Epithelial cell of esophagus (primary cell): ENCODE data around the gene TRMT112.

ENCODE experiments used
- DNase-seq: peaks from one replicate; pipeline ENCODE4 v3.0.0; 2010; ENCODE audit warnings: low read depth
- H3K4me3 ChIP-seq: 2 replicates; pipeline ENCODE4 v1.5.1; 2011; ENCODE audit warnings: mild to moderate bottlenecking, low read length, control low read depth
- TF ChIP-seq, protein P1 (sequence below): IDR thresholded peaks from 2 replicates; pipeline ENCODE4 v1.5.1; 2011; ENCODE audit warnings: low read depth, mild to moderate bottlenecking, low read length, control low read depth, inconsistent platforms; ENCODE audit not compliant: insufficient read depth; ENCODE audit errors: missing control alignments

Gene TRMT112

DNA sequence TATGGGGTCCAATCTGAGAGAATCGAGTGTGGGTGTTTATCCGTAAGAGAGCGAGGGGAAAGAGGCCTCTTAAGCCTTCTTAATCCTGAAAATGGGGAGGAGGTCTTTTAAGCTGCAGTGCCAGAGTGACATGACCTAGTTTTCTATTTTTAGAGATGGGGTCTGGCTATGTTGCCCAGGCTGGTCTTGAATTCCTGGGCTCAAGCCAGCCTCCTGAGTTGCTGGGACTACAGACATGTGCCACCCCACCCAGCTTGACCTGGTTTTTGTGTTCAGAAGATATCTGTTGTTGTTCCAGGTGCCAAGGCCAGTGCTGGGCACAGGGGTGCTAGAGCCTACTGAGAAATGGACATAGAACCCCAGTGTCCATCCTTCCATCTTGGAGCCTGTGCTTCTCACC is 34.3 kb downstream of the TRMT112 start:
- H3K4me3 ChIP-seq = no peak overlapping the region
- TF ChIP-seq, protein P1, sequence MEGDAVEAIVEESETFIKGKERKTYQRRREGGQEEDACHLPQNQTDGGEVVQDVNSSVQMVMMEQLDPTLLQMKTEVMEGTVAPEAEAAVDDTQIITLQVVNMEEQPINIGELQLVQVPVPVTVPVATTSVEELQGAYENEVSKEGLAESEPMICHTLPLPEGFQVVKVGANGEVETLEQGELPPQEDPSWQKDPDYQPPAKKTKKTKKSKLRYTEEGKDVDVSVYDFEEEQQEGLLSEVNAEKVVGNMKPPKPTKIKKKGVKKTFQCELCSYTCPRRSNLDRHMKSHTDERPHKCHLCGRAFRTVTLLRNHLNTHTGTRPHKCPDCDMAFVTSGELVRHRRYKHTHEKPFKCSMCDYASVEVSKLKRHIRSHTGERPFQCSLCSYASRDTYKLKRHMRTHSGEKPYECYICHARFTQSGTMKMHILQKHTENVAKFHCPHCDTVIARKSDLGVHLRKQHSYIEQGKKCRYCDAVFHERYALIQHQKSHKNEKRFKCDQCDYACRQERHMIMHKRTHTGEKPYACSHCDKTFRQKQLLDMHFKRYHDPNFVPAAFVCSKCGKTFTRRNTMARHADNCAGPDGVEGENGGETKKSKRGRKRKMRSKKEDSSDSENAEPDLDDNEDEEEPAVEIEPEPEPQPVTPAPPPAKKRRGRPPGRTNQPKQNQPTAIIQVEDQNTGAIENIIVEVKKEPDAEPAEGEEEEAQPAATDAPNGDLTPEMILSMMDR = no peak
- no peak for DNase-seq

GRCh38 chr11:64281957-64282770 is 35.2 kb downstream of the TRMT112 start:
- no peak overlapping the region for H3K4me3 ChIP-seq
- TF ChIP-seq, protein P1 = no peak
- DNase-seq = no peak

DNA sequence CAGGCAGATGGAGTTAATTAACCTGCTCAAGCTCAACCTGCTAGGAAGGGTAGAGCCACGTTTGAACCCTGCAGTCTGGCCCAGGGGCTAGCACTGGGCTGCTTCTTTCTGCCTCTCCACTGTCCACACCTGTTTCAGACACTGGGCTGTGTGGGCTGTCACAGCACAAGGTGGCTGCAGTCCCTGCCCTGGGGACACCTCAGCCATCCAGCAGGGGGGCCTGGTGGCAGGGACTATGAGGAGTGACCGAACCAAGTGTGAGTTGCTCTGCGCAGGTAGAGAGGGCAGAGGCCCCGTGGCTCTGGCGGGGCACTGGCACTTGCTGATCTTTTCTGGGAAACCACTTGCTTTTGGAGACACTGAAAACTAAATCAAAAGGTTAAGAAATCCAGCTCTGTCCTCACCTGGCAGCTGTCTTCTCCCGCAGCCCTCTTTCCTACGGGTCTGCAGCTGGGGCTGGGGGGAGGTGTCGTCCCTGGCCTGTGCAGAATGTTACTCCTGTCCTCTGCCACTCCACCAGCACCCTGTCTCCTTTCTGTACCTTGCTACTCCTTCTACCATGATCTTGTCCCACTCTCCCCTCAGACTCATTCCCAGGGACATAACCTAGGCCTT is 38.7 kb downstream of the TRMT112 start:
- TF ChIP-seq, protein P1 = no peak
- H3K4me3 ChIP-seq = no peak overlapping the region
- no peak for DNase-seq

DNA sequence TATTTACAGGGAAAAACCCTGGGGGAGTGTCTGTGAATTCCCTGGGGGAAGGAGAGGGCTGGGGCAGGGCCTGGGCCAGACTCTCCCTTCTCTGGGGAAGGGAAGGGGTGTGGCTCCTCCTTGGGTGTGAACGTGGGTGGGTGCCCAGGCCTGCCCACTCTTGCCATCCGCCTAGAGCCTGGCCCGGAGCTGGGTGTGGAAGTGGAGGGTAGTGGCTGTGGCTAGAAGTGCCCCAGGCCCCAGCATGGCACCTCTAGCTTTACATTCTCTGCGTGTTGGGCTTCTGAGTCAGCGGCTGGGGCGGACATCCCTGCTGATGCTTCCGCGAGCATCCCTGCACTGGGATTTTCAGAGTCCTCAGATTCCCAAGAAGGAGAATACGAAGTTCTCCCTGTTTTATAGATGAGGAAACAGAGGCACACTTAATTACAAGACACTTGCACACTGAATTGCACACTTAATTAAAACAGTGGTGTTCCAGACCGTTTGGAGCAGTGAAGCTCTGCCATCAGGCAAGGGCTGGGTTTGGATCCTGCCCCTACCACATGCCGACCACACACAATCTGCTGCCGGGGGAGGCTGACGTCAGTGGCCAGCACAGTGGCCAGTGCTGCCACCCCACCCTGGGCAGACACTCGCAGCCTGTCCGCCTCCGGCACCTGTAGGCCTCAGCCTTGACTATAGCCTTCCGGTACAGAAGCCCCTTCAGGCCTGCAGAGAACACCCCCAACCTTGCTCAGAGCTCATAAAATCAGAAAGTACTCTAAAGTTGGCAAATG is 40.5 kb downstream of the TRMT112 start:
- peak; percentile 96 for DNase-seq
- TF ChIP-seq, protein P1 = no peak
- H3K4me3 ChIP-seq = no peak overlapping the region

- TF ChIP-seq, protein P1 = no peak
- no peak overlapping the region for H3K4me3 ChIP-seq
- no peak for DNase-seq
Observed at GRCh38 chr11:64275841-64276240, 41.5 kb downstream of the TRMT112 start.

DNA sequence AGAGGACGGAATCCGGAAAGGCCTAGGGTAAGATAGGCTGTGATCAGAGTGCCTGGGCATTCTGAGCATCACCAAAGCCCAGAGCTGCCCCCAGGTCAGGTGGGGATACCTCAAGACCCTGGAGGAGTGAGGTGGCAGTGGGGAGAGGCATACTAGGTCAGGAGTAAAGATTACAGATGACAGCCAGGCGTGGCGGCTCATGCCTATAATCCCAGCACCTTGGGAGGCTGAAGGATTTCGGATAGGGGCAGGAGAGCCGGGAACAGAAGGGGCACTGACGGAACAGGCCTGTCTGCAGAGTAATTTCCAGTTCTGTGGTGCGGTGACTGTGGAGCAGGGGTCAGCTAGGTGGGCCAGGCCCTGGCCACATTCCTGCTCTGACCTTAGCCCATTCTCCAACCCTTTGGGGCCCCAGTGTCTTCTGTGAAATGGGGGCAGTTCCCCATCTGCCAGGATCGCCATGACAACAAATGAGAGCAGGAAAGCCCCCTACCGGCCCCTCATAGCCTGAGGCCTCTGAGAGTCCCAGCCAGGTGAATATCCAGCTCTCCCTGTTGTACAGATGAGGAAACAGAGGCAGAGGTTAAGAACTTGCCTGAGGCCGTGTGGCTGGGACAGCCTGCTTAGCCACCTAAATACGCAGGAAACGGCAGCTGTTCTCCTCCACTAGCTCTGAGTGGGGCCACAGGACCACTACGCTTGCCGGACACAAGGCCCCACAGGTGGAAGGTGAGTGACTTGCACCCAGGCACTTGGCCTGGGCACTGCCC is 42.1 kb downstream of the TRMT112 start:
- no peak overlapping the region for H3K4me3 ChIP-seq
- TF ChIP-seq, protein P1 = no peak
- DNase-seq = no peak
